HEK293T (cell line): Measurements from ENCODE around the gene SPDYC.

ENCODE experiments used
- ARNT ChIP-seq: fragments of 450-650 bp; IDR thresholded peaks from 2 replicates; pipeline ENCODE4 v1.6.1; 2017; ENCODE audit warnings: mild to moderate bottlenecking
- BHLHE40 ChIP-seq: fragments of 450-650 bp; IDR thresholded peaks from 2 replicates; pipeline ENCODE4 v1.6.1; 2016; ENCODE audit warnings: mild to moderate bottlenecking, moderate library complexity, borderline replicate concordance
- ELF4 ChIP-seq: fragments of 450-650 bp; IDR thresholded peaks from 2 replicates; pipeline ENCODE4 v1.6.1; 2017; ENCODE audit warnings: antibody characterized with exemption
- FOXK2 ChIP-seq: fragments of 450-650 bp; IDR thresholded peaks from 2 replicates; pipeline ENCODE4 v1.6.1; 2016; ENCODE audit warnings: mild to moderate bottlenecking
- FOXM1 ChIP-seq: fragments of 450-650 bp; IDR thresholded peaks from 2 replicates; pipeline ENCODE4 v1.6.1; 2017; ENCODE audit warnings: mild to moderate bottlenecking, borderline replicate concordance
- PKNOX1 ChIP-seq: fragments of 450-650 bp; IDR thresholded peaks from 2 replicates; pipeline ENCODE4 v1.6.1; 2016
- SP1 ChIP-seq: fragments of 450-650 bp; IDR thresholded peaks from 2 replicates; pipeline ENCODE4 v1.6.1; 2017
- SUZ12 ChIP-seq: fragments of 450-650 bp; IDR thresholded peaks from 2 replicates; pipeline ENCODE4 v1.6.1; 2016; ENCODE audit warnings: mild to moderate bottlenecking
- TARDBP ChIP-seq: fragments of 450-650 bp; IDR thresholded peaks from 2 replicates; pipeline ENCODE4 v1.6.1; 2016
- ZNF384 ChIP-seq: fragments of 450-650 bp; IDR thresholded peaks from 2 replicates; pipeline ENCODE4 v1.6.1; 2016

- no peak for TF ChIP-seq ELF4
- TF ChIP-seq ARNT, result no peak
- no peak for TF ChIP-seq PKNOX1
- no peak for TF ChIP-seq SP1
- TF ChIP-seq ZNF384, result no peak
- no peak for TF ChIP-seq TARDBP
- TF ChIP-seq FOXM1, result no peak
- TF ChIP-seq SUZ12, result no peak
- TF ChIP-seq BHLHE40, result no peak
- no peak for TF ChIP-seq FOXK2
Measured at GRCh38 chr11:65132238-65132987, 37.6 kb upstream of the SPDYC start.
